Measurements from ENCODE around the gene ARG2. TPM values are rescaled to one million over a fixed set of nuclear protein-coding genes. Genes with fewer than 3 reads are reported as not detected.
A peak's percentile ranks its signal among the peaks of the same experiment; 100 is the strongest.

The ARG2 gene
- total and polyA plus RNA-seq, 10 of the 15 experiments (the other 5 are each of a cell fraction or from before 2014, with no cell fraction given): 0.48 to 7.8 (median 1.1) TPM

- TF ChIP-seq ZBTB33 (IDR thresholded peaks at IDR 0.05) (peak; percentile 90), ZNF217 (IDR thresholded peaks at IDR 0.05) (no peak), PKNOX1 (IDR thresholded peaks at IDR 0.05) (no peak), STAT1 (conservative IDR thresholded peaks at IDR 0.05) (peak; percentile 92)
Measured at GRCh38 chr14:67674480-67675218, 54.9 kb downstream of the ARG2 start, which contains the start of gene VTI1B (continued).

- SMC1A ChIA-PET (ENCODE audit: uncharacterized antibody, unreplicated experiment): interaction anchor here (1.0 to 4.3 kb wide), 3 partner anchors 18 to 31 kb away, joined by 4 to 23 read pairs (median 22); partner anchors contain the start of gene RDH11
Measured at GRCh38 chr14:67675219-67675582, 55.5 kb downstream of the ARG2 start.

More at GRCh38 chr14:67675219-67675582, 55.5 kb downstream of the ARG2 start:
- 56% methylated on average over 16 of the region's 16 CpGs for WGBS (ENCODE audit: insufficient coverage, insufficient replicate concordance, low lambda C conversion rate, missing lambda C conversion rate)
- peaks cover 4 to 5% of the 10 kb centered on the region in 2 experiments; a peak in 3 of 4 replicates for H3K36me3 ChIP-seq (ENCODE audit: control insufficient read depth in 2 of 2, insufficient read depth in 2 of 2, low read length in 1 of 2)
- CTCF ChIA-PET: interaction anchor here (0.6 to 15.6 kb wide), 6 partner anchors 12 to 92 kb away, joined by 3 to 223 read pairs (median 4); partner anchors contain the start of gene RDH12
- intact Hi-C loops (cut with micrococcal nuclease; ENCODE audit: unreplicated experiment): no loop called here
- no peaks in the 10 kb centered on the region for H3K27me3 ChIP-seq (replicated peaks in 1 of 2; ENCODE audit: control insufficient read depth in 2 of 2, insufficient read depth in 2 of 2, low read length in 1 of 2)
- H3K4me3 ChIP-seq: peak overlapping the region; percentile 85
- H3K4me2 ChIP-seq (ENCODE audit: control insufficient read depth, insufficient read depth): peak overlapping the region; percentile 91
- peaks cover 15% of the 10 kb centered on the region for H3K4me1 ChIP-seq (ENCODE audit: control insufficient read depth, insufficient read depth, low read length)
- no peaks in the 10 kb centered on the region for H3K9me3 ChIP-seq (replicated peaks; ENCODE audit: control insufficient read depth, insufficient read depth, low read length)
- H2AFZ ChIP-seq (ENCODE audit: control insufficient read depth, low read depth, low read length): peak overlapping the region; percentile 97
- DNase-seq (ENCODE audit: low read depth, low spot score) (no peak), ATAC-seq (no peak), FAIRE-seq (no peak)
- in situ Hi-C loops (cut with MboI): no loop called here
- peak overlapping the region; percentile 97 for H3K27ac ChIP-seq (ENCODE audit: control insufficient read depth, insufficient read depth)
- RAD21 ChIA-PET (ENCODE audit: unreplicated experiment): interaction anchor here (1.1 to 1.4 kb wide), 2 partner anchors 29 to 55 kb away, joined by 3 to 7 read pairs; no protein-coding TSS in a partner anchor
- TSS peak; percentile 75 for BruUV-seq (replicated peaks)
- no peak for TF ChIP-seq CBFB (IDR thresholded peaks at IDR 0.05; ENCODE audit: low read depth)
- TF ChIP-seq MTA3 (IDR thresholded peaks at IDR 0.05; ENCODE audit: borderline replicate concordance, low read length): 0 out of 2 replicates have a peak, but pooled peaks have one; percentile 47
- POLR2A ChIA-PET: interaction anchor here (8.0 kb wide), 1 partner anchor 18 kb away, joined by 71 read pairs; the partner anchor contains the start of gene RDH11
- peak overlapping the region; percentile 97 for H3K9ac ChIP-seq (ENCODE audit: control insufficient read depth, insufficient read depth, low read length)
- H4K20me1 ChIP-seq (ENCODE audit: control insufficient read depth, insufficient read depth): peaks cover 5% of the 10 kb centered on the region; the same call in 1 of the 2 replicates
- peaks cover 26% of the 10 kb centered on the region for H3K79me2 ChIP-seq (ENCODE audit: control insufficient read depth, insufficient read depth, low read length)
